Measurements from ENCODE around the gene FAM193A. TPM values are rescaled to one million over a fixed set of nuclear protein-coding genes. Genes with fewer than 3 reads are reported as not detected.
"Not testable (repeated sequence)": the region's sequence is repeated elsewhere in the genome, so short reads cannot be mapped to it uniquely, and the experiment has no call there.

Gene FAM193A
- total RNA-seq, 1 donor from 2014 or later = 56.1 TPM

- Mint-ChIP-seq H3K9me3 (ENCODE audit: unreplicated experiment) (peaks cover 4% of the 10 kb centered on the region), H3K4me3 (ENCODE audit: unreplicated experiment) (no peak overlapping the region), H3K36me3 (ENCODE audit: unreplicated experiment) (no peaks in the 10 kb centered on the region), H3K4me1 (ENCODE audit: low read depth, unreplicated experiment) (peaks cover 17% of the 10 kb centered on the region), H3K27ac (ENCODE audit: unreplicated experiment) (no peak overlapping the region), H3K27me3 (ENCODE audit: unreplicated experiment) (no peaks in the 10 kb centered on the region)
- no peak for TF ChIP-seq CTCF (IDR thresholded peaks at IDR 0.05; ENCODE audit: partially characterized antibody, unreplicated experiment)
- no peak for DNase-seq
Observed at GRCh38 chr4:2607822-2608221, 71.4 kb downstream of the FAM193A start.

- TF ChIP-seq CTCF (IDR thresholded peaks at IDR 0.05; ENCODE audit: partially characterized antibody, unreplicated experiment) = no peak
- H3K27ac Mint-ChIP-seq (ENCODE audit: unreplicated experiment) = no peak overlapping the region
- no peaks in the 10 kb centered on the region for H3K36me3 Mint-ChIP-seq (ENCODE audit: unreplicated experiment)
- no peaks in the 10 kb centered on the region for H3K27me3 Mint-ChIP-seq (ENCODE audit: unreplicated experiment)
- H3K4me3 Mint-ChIP-seq (ENCODE audit: unreplicated experiment) = no peak overlapping the region
- H3K4me1 Mint-ChIP-seq (ENCODE audit: low read depth, unreplicated experiment) = peaks cover 17% of the 10 kb centered on the region
- H3K9me3 Mint-ChIP-seq (ENCODE audit: unreplicated experiment) = peaks cover 4% of the 10 kb centered on the region
- DNase-seq = no peak
Observed at GRCh38 chr4:2608291-2608690, 71.8 kb downstream of the FAM193A start.

- Mint-ChIP-seq H3K27me3 (ENCODE audit: unreplicated experiment) (peaks cover 5% of the 10 kb centered on the region), H3K36me3 (ENCODE audit: unreplicated experiment) (no peaks in the 10 kb centered on the region), H3K4me1 (ENCODE audit: low read depth, unreplicated experiment) (peaks cover 10% of the 10 kb centered on the region), H3K4me3 (ENCODE audit: unreplicated experiment) (no peak overlapping the region), H3K9me3 (ENCODE audit: unreplicated experiment) (peaks cover 5% of the 10 kb centered on the region), H3K27ac (ENCODE audit: unreplicated experiment) (no peak overlapping the region)
- DNase-seq = no peak
- no peak for TF ChIP-seq CTCF (IDR thresholded peaks at IDR 0.05; ENCODE audit: partially characterized antibody, unreplicated experiment)
Observed at GRCh38 chr4:2615821-2616220, 79.4 kb downstream of the FAM193A start.

- DNase-seq = no peak
- no peaks in the 10 kb centered on the region for H3K36me3 Mint-ChIP-seq (ENCODE audit: unreplicated experiment)
- H3K9me3 Mint-ChIP-seq (ENCODE audit: unreplicated experiment) = peaks cover 9% of the 10 kb centered on the region
- H3K4me1 Mint-ChIP-seq (ENCODE audit: low read depth, unreplicated experiment) = peaks cover 27% of the 10 kb centered on the region
- H3K27ac Mint-ChIP-seq (ENCODE audit: unreplicated experiment) = no peak overlapping the region
- H3K4me3 Mint-ChIP-seq (ENCODE audit: unreplicated experiment) = no peak overlapping the region
- TF ChIP-seq CTCF (IDR thresholded peaks at IDR 0.05; ENCODE audit: partially characterized antibody, unreplicated experiment) = no peak
- H3K27me3 Mint-ChIP-seq (ENCODE audit: unreplicated experiment) = peaks cover 5% of the 10 kb centered on the region
Observed at GRCh38 chr4:2617955-2618354, 81.5 kb downstream of the FAM193A start.

GRCh38 chr4:2618729-2619128, 82.3 kb downstream of the FAM193A start:
- not testable (repeated sequence) for H3K27ac Mint-ChIP-seq (ENCODE audit: unreplicated experiment); H3K4me3 Mint-ChIP-seq (ENCODE audit: unreplicated experiment); H3K36me3 Mint-ChIP-seq (ENCODE audit: unreplicated experiment); DNase-seq; H3K27me3 Mint-ChIP-seq (ENCODE audit: unreplicated experiment)
- H3K4me1 Mint-ChIP-seq (ENCODE audit: low read depth, unreplicated experiment) = peaks cover 32% of the 10 kb centered on the region
- H3K9me3 Mint-ChIP-seq (ENCODE audit: unreplicated experiment) = peaks cover 13% of the 10 kb centered on the region

- H3K4me1 Mint-ChIP-seq (ENCODE audit: low read depth, unreplicated experiment) = peaks cover 35% of the 10 kb centered on the region
- peaks cover 8% of the 10 kb centered on the region for H3K27me3 Mint-ChIP-seq (ENCODE audit: unreplicated experiment)
- no peak for DNase-seq
- H3K4me3 Mint-ChIP-seq (ENCODE audit: unreplicated experiment) = no peak overlapping the region
- H3K27ac Mint-ChIP-seq (ENCODE audit: unreplicated experiment) = no peak overlapping the region
- peaks cover 13% of the 10 kb centered on the region for H3K9me3 Mint-ChIP-seq (ENCODE audit: unreplicated experiment)
- no peaks in the 10 kb centered on the region for H3K36me3 Mint-ChIP-seq (ENCODE audit: unreplicated experiment)
- no peak for TF ChIP-seq CTCF (IDR thresholded peaks at IDR 0.05; ENCODE audit: partially characterized antibody, unreplicated experiment)
Observed at GRCh38 chr4:2619459-2619858, 83.0 kb downstream of the FAM193A start.
